GM23338 (cell line): ENCODE results near the gene SORCS2. TPM values are rescaled to one million over a fixed set of nuclear protein-coding genes. Genes with fewer than 3 reads are reported as not detected.

Source experiments
- ATAC-seq: fragments of 200-7000 bp; cut with Tn5 transposase; 3 replicates; pipeline ENCODE4 v1.9.1; 2020
- DNase-seq: peaks from one replicate; pipeline ENCODE4 v3.0.0-alpha.2; 2015; ENCODE audit warnings: low spot score
- H2AFZ ChIP-seq: fragments of 200-600 bp; sonication (generic); 2 replicates; pipeline ENCODE4 v1.8.0; 2016; ENCODE audit warnings: antibody characterized with exemption, mild to moderate bottlenecking, moderate library complexity
- H3F3A ChIP-seq: fragments of 200-600 bp; sonication (generic); replicated peaks from 2 replicates; pipeline ENCODE4 v1.8.0; 2017; ENCODE audit warnings: antibody characterized with exemption, mixed run types, low read depth
- H3K27ac ChIP-seq: fragments of 200-600 bp; sonication (generic); 2 replicates; pipeline ENCODE4 v1.6.1; 2016; ENCODE audit warnings: low read depth
- H3K27me3 ChIP-seq: fragments of 200-600 bp; sonication (generic); 2 replicates; pipeline ENCODE4 v1.8.0; 2016; ENCODE audit warnings: mild to moderate bottlenecking, mixed run types, moderate library complexity; ENCODE audit not compliant: insufficient read depth
- H3K36me3 ChIP-seq: fragments of 200-600 bp; sonication (generic); 2 replicates; pipeline ENCODE4 v1.8.0; 2016; ENCODE audit warnings: mild to moderate bottlenecking; ENCODE audit not compliant: insufficient read depth
- H3K4me1 ChIP-seq: fragments of 200-600 bp; sonication (generic); 2 replicates; pipeline ENCODE4 v1.8.0; 2016; ENCODE audit warnings: mild to moderate bottlenecking, moderate library complexity; ENCODE audit not compliant: insufficient read depth
- H3K4me2 ChIP-seq: fragments of 200-600 bp; sonication (generic); 2 replicates; pipeline ENCODE4 v1.7.1; 2017; ENCODE audit warnings: mixed run types
- H3K4me3 ChIP-seq: fragments of 200-600 bp; sonication (generic); 2 replicates; pipeline ENCODE4 v1.6.1; 2016; ENCODE audit warnings: mixed run types
- H3K79me2 ChIP-seq: fragments of 200-600 bp; sonication (generic); replicated peaks from 2 replicates; pipeline ENCODE4 v1.8.0; 2017; ENCODE audit warnings: mild to moderate bottlenecking; ENCODE audit not compliant: insufficient read depth
- H3K9me2 ChIP-seq: fragments of 200-600 bp; sonication (generic); 2 replicates; pipeline ENCODE4 v1.8.0; 2017; ENCODE audit not compliant: insufficient read depth
- H4K20me1 ChIP-seq: fragments of 200-600 bp; sonication (generic); replicated peaks from 2 replicates; pipeline ENCODE4 v1.8.0; 2017; ENCODE audit warnings: mild to moderate bottlenecking; ENCODE audit not compliant: insufficient read depth
- H3K27ac Mint-ChIP-seq: 2 replicates; pipeline ENCODE4 v1.8.0; 2020; ENCODE audit warnings: inconsistent platforms, mild to moderate bottlenecking, moderate library complexity, mixed read lengths
- H3K27me3 Mint-ChIP-seq: 3 replicates; pipeline ENCODE4 v1.8.0; 2022; ENCODE audit warnings: low read depth, mild to moderate bottlenecking, moderate library complexity, mixed read lengths, inconsistent platforms; ENCODE audit not compliant: insufficient read depth, poor library complexity
- H3K36me3 Mint-ChIP-seq: 3 replicates; pipeline ENCODE4 v1.8.0; 2021; ENCODE audit warnings: low read depth, mild to moderate bottlenecking, inconsistent platforms, moderate library complexity, mixed read lengths
- H3K4me1 Mint-ChIP-seq: 3 replicates; pipeline ENCODE4 v1.8.0; 2020; ENCODE audit warnings: mild to moderate bottlenecking, inconsistent platforms, mixed read lengths
- H3K4me3 Mint-ChIP-seq: 3 replicates; pipeline ENCODE4 v1.8.0; 2021; ENCODE audit warnings: moderate library complexity, mild to moderate bottlenecking, inconsistent platforms, mixed read lengths
- H3K9me3 Mint-ChIP-seq: 3 replicates; pipeline ENCODE4 v1.8.0; 2020; ENCODE audit warnings: moderate library complexity, mild to moderate bottlenecking, inconsistent platforms, mixed read lengths
- CREB1 ChIP-seq: fragments of 250-450 bp; sonication (Bioruptor Pico); IDR thresholded peaks from 2 replicates; pipeline ENCODE4 v1.5.0; 2020; ENCODE audit warnings: low read depth, mild to moderate bottlenecking, moderate library complexity
- CTCF ChIP-seq, 2 experiments: fragments of 200-600 bp in 1 of 2; sonication (generic) in 1 of 2; conservative IDR thresholded peaks; 2 replicates each; pipeline versions ENCODE4 v1.5.1 to v1.6.1; 2016 to 2017; ENCODE audit warnings: antibody characterized with exemption in 2 of 2, low read depth in 2 of 2, mild to moderate bottlenecking in 2 of 2, moderate library complexity in 1 of 2
- EZH2phosphoT487 ChIP-seq: fragments of 200-600 bp; sonication (generic); IDR thresholded peaks from one replicate; pipeline ENCODE4 v1.8.1; 2018; ENCODE audit warnings: antibody characterized with exemption; ENCODE audit not compliant: unreplicated experiment
- NANOG ChIP-seq: IDR thresholded peaks from 2 replicates; pipeline ENCODE4 v1.6.1; 2016; ENCODE audit warnings: antibody characterized with exemption, borderline replicate concordance
- POLR2AphosphoS5 ChIP-seq: IDR thresholded peaks from 2 replicates; pipeline ENCODE4 v1.6.1; 2016; ENCODE audit warnings: antibody characterized with exemption, low read depth
- REST ChIP-seq: IDR thresholded peaks from one replicate; pipeline ENCODE4 v1.6.1; 2018; ENCODE audit warnings: antibody characterized with exemption; ENCODE audit not compliant: unreplicated experiment
- STAT1 ChIP-seq: IDR thresholded peaks from one replicate; pipeline ENCODE4 v1.6.1; 2016; ENCODE audit warnings: antibody characterized with exemption; ENCODE audit not compliant: unreplicated experiment
- ZNF462 ChIP-seq: fragments of 250-450 bp; sonication (Bioruptor Pico); IDR thresholded peaks from 2 replicates; pipeline ENCODE4 v1.5.0; 2020; ENCODE audit warnings: mild to moderate bottlenecking, moderate library complexity
- polyA plus RNA-seq: library from polyadenylated mRNA; unstranded; fragments of >200 nt; fragmentation: Nextera tagmentation; extraction: Ambion mirVana; gene quantifications from 2 replicates; pipeline ENCODE4 v1.2.1, GENCODE V29; 2016
- total RNA-seq: library from RNA; depleted of rRNA; stranded (reverse); fragments of >200 nt; shearing (Covaris generic); gene quantifications from 2 replicates; pipeline ENCODE4 v1.2.3, GENCODE V29; 2014
- TF ChIP-seq, protein P1 (sequence below): IDR thresholded peaks from 2 replicates; pipeline ENCODE4 v1.6.1; 2016; ENCODE audit warnings: antibody characterized with exemption

Gene SORCS2
- total and polyA plus RNA-seq, 2 experiments from 2014 or later = 0.47 to 2.4 TPM

GRCh38 chr4:7705593-7705992, 513.3 kb downstream of the SORCS2 start:
- Mint-ChIP-seq H3K4me1 (peaks cover 7% of the 10 kb centered on the region), H3K4me3 (no peak overlapping the region), H3K27ac (no peak overlapping the region), H3K9me3 (no peaks in the 10 kb centered on the region), H3K36me3 (no peaks in the 10 kb centered on the region), H3K27me3 (peaks cover 7% of the 10 kb centered on the region)
- TF ChIP-seq CREB1 (CRISPR knock-in tag) (no peak), NANOG (no peak), STAT1 (no peak), REST (no peak), CTCF (conservative IDR thresholded peaks at IDR 0.05; ENCODE audit: low read depth in 2 of 2) (no peak), ZNF462 (CRISPR knock-in tag) (no peak), POLR2AphosphoS5 (no peak), EZH2phosphoT487 (no peak)
- TF ChIP-seq, protein P1, sequence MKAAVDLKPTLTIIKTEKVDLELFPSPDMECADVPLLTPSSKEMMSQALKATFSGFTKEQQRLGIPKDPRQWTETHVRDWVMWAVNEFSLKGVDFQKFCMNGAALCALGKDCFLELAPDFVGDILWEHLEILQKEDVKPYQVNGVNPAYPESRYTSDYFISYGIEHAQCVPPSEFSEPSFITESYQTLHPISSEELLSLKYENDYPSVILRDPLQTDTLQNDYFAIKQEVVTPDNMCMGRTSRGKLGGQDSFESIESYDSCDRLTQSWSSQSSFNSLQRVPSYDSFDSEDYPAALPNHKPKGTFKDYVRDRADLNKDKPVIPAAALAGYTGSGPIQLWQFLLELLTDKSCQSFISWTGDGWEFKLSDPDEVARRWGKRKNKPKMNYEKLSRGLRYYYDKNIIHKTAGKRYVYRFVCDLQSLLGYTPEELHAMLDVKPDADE = no peak
- Histone ChIP-seq H3K4me1 (no peaks in the 10 kb centered on the region), H4K20me1 (no peaks in the 10 kb centered on the region), H3K27me3 (no peaks in the 10 kb centered on the region), H3K4me2 (no peak overlapping the region), H3K4me3 (no peak overlapping the region), H3F3A (no peaks in the 10 kb centered on the region), H2AFZ (no peak overlapping the region), H3K36me3 (no peaks in the 10 kb centered on the region), H3K9me2 (no peaks in the 10 kb centered on the region), H3K79me2 (no peaks in the 10 kb centered on the region), H3K27ac (no peak overlapping the region)
- ATAC-seq (no peak), DNase-seq (no peak)
